ENCODE data around the gene UBR7.

DNA sequence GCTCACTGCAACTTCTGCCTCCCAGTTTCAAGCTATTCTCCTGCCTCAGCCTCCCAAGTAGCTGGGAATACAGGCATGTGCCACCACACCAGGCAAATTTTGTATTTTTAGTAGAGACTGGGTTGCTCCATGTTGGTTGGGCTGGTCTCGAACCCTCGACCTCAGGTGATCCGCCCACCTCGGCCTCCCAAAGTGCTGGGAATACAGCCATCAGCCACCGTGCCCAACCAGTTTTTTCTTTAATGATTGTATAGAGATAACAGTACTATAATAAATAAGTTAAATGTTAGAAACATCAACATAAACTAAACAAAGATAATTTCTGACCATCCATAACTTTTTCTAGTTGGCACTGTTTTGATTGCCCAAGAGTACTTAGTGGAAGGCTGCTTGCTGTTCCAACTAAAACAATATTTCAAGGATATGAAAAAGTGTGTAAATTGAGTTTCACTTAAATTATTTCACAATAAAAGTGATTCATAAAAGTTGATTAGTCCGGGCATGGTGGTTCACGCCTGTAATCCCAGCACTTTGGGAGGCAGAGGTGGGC, 5.8 kb upstream of the UBR7 start:
- TF ChIP-seq YY1 (IDR thresholded peaks at IDR 0.05; ENCODE audit: low read depth) = no peak
- TF ChIP-seq ZBTB7A (IDR thresholded peaks at IDR 0.05; ENCODE audit: low read depth) = no peak

Data from Ishikawa (cell line).